Measurements from ENCODE around the gene MYO1B. TPM values are rescaled to one million over a fixed set of nuclear protein-coding genes. Genes with fewer than 3 reads are reported as not detected.

The MYO1B gene
- total and polyA plus RNA-seq, 2 experiments from 2014 or later: 26.4 to 70.6 TPM

- Histone ChIP-seq H3K4me3 (no peak overlapping the region), H3K9me2 (ENCODE audit: insufficient read depth) (no peaks in the 10 kb centered on the region), H3K4me1 (ENCODE audit: insufficient read depth) (peaks cover 8% of the 10 kb centered on the region; the same call in 1 of the 2 replicates), H3K27me3 (ENCODE audit: insufficient read depth) (no peaks in the 10 kb centered on the region), H3K4me2 (no peak overlapping the region), H3K27ac (ENCODE audit: low read depth) (no peak overlapping the region), H3K79me2 (replicated peaks; ENCODE audit: insufficient read depth) (no peaks in the 10 kb centered on the region), H2AFZ (no peak overlapping the region), H4K20me1 (replicated peaks; ENCODE audit: insufficient read depth) (no peaks in the 10 kb centered on the region), H3K36me3 (ENCODE audit: insufficient read depth) (peaks cover 7% of the 10 kb centered on the region; the same call in 1 of the 2 replicates), H3F3A (replicated peaks; ENCODE audit: low read depth) (no peaks in the 10 kb centered on the region)
- no peaks in the 10 kb centered on the region for H3K27me3 Mint-ChIP-seq (ENCODE audit: insufficient read depth, low read depth, poor library complexity)
- TF ChIP-seq EZH2phosphoT487 (IDR thresholded peaks at IDR 0.05; ENCODE audit: unreplicated experiment) (no peak), NANOG (IDR thresholded peaks at IDR 0.05; ENCODE audit: borderline replicate concordance) (no peak), CTCF (conservative IDR thresholded peaks at IDR 0.05; ENCODE audit: low read depth in 2 of 2) (no peak), ZNF114 (CRISPR knock-in tag; IDR thresholded peaks at IDR 0.05) (no peak), EZH2 (IDR thresholded peaks at IDR 0.05; ENCODE audit: low read depth, unreplicated experiment) (no peak), ZNF331 (CRISPR knock-in tag; IDR thresholded peaks at IDR 0.05; ENCODE audit: low read depth) (no peak), JUNB (IDR thresholded peaks at IDR 0.05; ENCODE audit: unreplicated experiment) (no peak), CREB1 (CRISPR knock-in tag; IDR thresholded peaks at IDR 0.05; ENCODE audit: low read depth) (no peak), STAT1 (IDR thresholded peaks at IDR 0.05; ENCODE audit: unreplicated experiment) (no peak), POLR2AphosphoS5 (IDR thresholded peaks at IDR 0.05; ENCODE audit: low read depth) (no peak)
- TF ChIP-seq, protein P1, sequence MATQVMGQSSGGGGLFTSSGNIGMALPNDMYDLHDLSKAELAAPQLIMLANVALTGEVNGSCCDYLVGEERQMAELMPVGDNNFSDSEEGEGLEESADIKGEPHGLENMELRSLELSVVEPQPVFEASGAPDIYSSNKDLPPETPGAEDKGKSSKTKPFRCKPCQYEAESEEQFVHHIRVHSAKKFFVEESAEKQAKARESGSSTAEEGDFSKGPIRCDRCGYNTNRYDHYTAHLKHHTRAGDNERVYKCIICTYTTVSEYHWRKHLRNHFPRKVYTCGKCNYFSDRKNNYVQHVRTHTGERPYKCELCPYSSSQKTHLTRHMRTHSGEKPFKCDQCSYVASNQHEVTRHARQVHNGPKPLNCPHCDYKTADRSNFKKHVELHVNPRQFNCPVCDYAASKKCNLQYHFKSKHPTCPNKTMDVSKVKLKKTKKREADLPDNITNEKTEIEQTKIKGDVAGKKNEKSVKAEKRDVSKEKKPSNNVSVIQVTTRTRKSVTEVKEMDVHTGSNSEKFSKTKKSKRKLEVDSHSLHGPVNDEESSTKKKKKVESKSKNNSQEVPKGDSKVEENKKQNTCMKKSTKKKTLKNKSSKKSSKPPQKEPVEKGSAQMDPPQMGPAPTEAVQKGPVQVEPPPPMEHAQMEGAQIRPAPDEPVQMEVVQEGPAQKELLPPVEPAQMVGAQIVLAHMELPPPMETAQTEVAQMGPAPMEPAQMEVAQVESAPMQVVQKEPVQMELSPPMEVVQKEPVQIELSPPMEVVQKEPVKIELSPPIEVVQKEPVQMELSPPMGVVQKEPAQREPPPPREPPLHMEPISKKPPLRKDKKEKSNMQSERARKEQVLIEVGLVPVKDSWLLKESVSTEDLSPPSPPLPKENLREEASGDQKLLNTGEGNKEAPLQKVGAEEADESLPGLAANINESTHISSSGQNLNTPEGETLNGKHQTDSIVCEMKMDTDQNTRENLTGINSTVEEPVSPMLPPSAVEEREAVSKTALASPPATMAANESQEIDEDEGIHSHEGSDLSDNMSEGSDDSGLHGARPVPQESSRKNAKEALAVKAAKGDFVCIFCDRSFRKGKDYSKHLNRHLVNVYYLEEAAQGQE (IDR thresholded peaks at IDR 0.05; ENCODE audit: unreplicated experiment): no peak
- TF ChIP-seq, protein P2, sequence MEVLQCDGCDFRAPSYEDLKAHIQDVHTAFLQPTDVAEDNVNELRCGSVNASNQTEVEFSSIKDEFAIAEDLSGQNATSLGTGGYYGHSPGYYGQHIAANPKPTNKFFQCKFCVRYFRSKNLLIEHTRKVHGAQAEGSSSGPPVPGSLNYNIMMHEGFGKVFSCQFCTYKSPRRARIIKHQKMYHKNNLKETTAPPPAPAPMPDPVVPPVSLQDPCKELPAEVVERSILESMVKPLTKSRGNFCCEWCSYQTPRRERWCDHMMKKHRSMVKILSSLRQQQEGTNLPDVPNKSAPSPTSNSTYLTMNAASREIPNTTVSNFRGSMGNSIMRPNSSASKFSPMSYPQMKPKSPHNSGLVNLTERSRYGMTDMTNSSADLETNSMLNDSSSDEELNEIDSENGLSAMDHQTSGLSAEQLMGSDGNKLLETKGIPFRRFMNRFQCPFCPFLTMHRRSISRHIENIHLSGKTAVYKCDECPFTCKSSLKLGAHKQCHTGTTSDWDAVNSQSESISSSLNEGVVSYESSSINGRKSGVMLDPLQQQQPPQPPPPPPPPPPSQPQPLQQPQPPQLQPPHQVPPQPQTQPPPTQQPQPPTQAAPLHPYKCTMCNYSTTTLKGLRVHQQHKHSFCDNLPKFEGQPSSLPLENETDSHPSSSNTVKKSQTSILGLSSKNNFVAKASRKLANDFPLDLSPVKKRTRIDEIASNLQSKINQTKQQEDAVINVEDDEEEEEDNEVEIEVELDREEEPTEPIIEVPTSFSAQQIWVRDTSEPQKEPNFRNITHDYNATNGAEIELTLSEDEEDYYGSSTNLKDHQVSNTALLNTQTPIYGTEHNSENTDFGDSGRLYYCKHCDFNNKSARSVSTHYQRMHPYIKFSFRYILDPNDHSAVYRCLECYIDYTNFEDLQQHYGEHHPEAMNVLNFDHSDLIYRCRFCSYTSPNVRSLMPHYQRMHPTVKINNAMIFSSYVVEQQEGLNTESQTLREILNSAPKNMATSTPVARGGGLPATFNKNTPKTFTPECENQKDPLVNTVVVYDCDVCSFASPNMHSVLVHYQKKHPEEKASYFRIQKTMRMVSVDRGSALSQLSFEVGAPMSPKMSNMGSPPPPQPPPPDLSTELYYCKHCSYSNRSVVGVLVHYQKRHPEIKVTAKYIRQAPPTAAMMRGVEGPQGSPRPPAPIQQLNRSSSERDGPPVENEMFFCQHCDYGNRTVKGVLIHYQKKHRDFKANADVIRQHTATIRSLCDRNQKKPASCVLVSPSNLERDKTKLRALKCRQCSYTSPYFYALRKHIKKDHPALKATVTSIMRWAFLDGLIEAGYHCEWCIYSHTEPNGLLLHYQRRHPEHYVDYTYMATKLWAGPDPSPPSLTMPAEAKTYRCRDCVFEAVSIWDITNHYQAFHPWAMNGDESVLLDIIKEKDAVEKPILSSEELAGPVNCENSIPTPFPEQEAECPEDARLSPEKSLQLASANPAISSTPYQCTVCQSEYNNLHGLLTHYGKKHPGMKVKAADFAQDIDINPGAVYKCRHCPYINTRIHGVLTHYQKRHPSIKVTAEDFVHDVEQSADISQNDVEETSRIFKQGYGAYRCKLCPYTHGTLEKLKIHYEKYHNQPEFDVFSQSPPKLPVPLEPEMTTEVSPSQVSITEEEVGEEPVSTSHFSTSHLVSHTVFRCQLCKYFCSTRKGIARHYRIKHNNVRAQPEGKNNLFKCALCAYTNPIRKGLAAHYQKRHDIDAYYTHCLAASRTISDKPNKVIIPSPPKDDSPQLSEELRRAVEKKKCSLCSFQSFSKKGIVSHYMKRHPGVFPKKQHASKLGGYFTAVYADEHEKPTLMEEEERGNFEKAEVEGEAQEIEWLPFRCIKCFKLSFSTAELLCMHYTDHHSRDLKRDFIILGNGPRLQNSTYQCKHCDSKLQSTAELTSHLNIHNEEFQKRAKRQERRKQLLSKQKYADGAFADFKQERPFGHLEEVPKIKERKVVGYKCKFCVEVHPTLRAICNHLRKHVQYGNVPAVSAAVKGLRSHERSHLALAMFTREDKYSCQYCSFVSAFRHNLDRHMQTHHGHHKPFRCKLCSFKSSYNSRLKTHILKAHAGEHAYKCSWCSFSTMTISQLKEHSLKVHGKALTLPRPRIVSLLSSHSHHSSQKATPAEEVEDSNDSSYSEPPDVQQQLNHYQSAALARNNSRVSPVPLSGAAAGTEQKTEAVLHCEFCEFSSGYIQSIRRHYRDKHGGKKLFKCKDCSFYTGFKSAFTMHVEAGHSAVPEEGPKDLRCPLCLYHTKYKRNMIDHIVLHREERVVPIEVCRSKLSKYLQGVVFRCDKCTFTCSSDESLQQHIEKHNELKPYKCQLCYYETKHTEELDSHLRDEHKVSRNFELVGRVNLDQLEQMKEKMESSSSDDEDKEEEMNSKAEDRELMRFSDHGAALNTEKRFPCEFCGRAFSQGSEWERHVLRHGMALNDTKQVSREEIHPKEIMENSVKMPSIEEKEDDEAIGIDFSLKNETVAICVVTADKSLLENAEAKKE (CRISPR knock-in tag; IDR thresholded peaks at IDR 0.05): no peak
- TF ChIP-seq, protein P3, sequence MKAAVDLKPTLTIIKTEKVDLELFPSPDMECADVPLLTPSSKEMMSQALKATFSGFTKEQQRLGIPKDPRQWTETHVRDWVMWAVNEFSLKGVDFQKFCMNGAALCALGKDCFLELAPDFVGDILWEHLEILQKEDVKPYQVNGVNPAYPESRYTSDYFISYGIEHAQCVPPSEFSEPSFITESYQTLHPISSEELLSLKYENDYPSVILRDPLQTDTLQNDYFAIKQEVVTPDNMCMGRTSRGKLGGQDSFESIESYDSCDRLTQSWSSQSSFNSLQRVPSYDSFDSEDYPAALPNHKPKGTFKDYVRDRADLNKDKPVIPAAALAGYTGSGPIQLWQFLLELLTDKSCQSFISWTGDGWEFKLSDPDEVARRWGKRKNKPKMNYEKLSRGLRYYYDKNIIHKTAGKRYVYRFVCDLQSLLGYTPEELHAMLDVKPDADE (IDR thresholded peaks at IDR 0.05): no peak
- peaks cover 14% of the 10 kb centered on the region; the same call in 2 of the 3 replicates for H3K4me1 Mint-ChIP-seq
- DNase-seq (ENCODE audit: low spot score): no peak
- peaks cover 40% of the 10 kb centered on the region for H3K36me3 Mint-ChIP-seq (ENCODE audit: low read depth)
- H3K9me3 Mint-ChIP-seq: no peaks in the 10 kb centered on the region
- no peak overlapping the region for H3K4me3 Mint-ChIP-seq
- H3K27ac Mint-ChIP-seq: no peak overlapping the region
- no peak for ATAC-seq
Measured at GRCh38 chr2:191404568-191404991, 159.4 kb downstream of the MYO1B start.
